HCT116 (cell line): ENCODE data around the gene R3HDM1. TPM values are rescaled to one million over a fixed set of nuclear protein-coding genes. Genes with fewer than 3 reads are reported as not detected.

Experiments
- ATAC-seq: fragments of 200-7000 bp; cut with Tn5 transposase; 2 replicates; pipeline ENCODE4 v1.9.1; 2020; ENCODE audit warnings: mild to moderate bottlenecking, moderate library complexity
- BruUV-seq: library from RNA; stranded (reverse); fragments of 400-500 nt; replicated peaks from 2 replicates; lab custom pipeline; 2021; lab: Mats Ljungman, UMichigan
- CTCF ChIA-PET: fragments of 300-600 bp; sonication (Branson Sonifier 250); formaldehyde crosslinking; loops from one replicate; lab custom pipeline; 2021; ENCODE audit warnings: antibody characterized with exemption; lab: Charles Lee
- POLR2A ChIA-PET: fragments of 300-600, 350-600 bp; sonication (Branson Sonifier 250); formaldehyde crosslinking; loops from one replicate; lab custom pipeline; 2021; ENCODE audit warnings: antibody characterized with exemption; lab: Charles Lee
- RAD21 ChIA-PET, 2 experiments: fragments of 300-600 bp; sonication (Branson Sonifier 250); formaldehyde crosslinking; loops; one replicate each; lab custom pipeline; 2023; ENCODE audit warnings: low total read pairs in 2 of 2; ENCODE audit not compliant: uncharacterized antibody in 2 of 2, unreplicated experiment in 2 of 2, low non-redundant PET in 1 of 2; lab: Charles Lee
- DNase-seq: peaks from one replicate; pipeline ENCODE4 v3.0.0-alpha.2; 2010; ENCODE audit warnings: low read depth, low spot score
- H2AFZ ChIP-seq: fragments of 200-600 bp; shearing (Covaris generic), sonication (generic); 2 replicates; pipeline ENCODE4 v1.6.1; 2017; ENCODE audit warnings: low read depth, mixed run types, mixed read lengths, antibody characterized with exemption, low read length; ENCODE audit not compliant: poor library complexity, severe bottlenecking
- H3K27ac ChIP-seq: 2 replicates; pipeline ENCODE4 v1.5.1; 2012; ENCODE audit warnings: low read depth, low read length
- H3K27me3 ChIP-seq: fragments of 200-600 bp; sonication (generic); 2 replicates; pipeline ENCODE4 v1.6.1; 2016; ENCODE audit warnings: mixed run types, low read length, mixed read lengths; ENCODE audit not compliant: insufficient read depth
- H3K36me3 ChIP-seq, 2 experiments: fragments of 200-500 bp in 1 of 2; fragments of 200-600 bp in 1 of 2; sonication (Bioruptor generic) in 1 of 2; sonication (generic) in 1 of 2; 2 replicates each; pipeline versions ENCODE4 v1.5.1 to v1.6.1; 2014 to 2016; ENCODE audit warnings: low read length in 2 of 2, inconsistent platforms in 1 of 2, mixed read lengths in 1 of 2, mixed run types in 1 of 2; ENCODE audit not compliant: insufficient read depth in 2 of 2, control insufficient read depth in 1 of 2
- H3K4me1 ChIP-seq, 2 experiments: fragments of 200-600 bp in 1 of 2; sonication (generic) in 1 of 2; 2 replicates each; pipeline versions ENCODE4 v1.5.1 to v1.6.1; 2012 to 2017; ENCODE audit warnings: low read length in 2 of 2, inconsistent platforms in 1 of 2, mild to moderate bottlenecking in 1 of 2, mixed read lengths in 1 of 2, mixed run types in 1 of 2, moderate library complexity in 1 of 2; ENCODE audit not compliant: insufficient read depth in 2 of 2, control insufficient read depth in 1 of 2
- H3K4me2 ChIP-seq: fragments of 200-600 bp; sonication (generic); 2 replicates; pipeline ENCODE4 v1.6.1; 2017; ENCODE audit warnings: mixed run types, low read length, mixed read lengths
- H3K4me3 ChIP-seq, 2 experiments: fragments of 200-600 bp in 1 of 2; sonication (generic) in 1 of 2; replicated peaks in 1 of 2; 2 replicates each; pipeline ENCODE4 v1.5.1; 2011 to 2016; ENCODE audit warnings: low read length in 2 of 2, control low read depth in 1 of 2, low read depth in 1 of 2, mild to moderate bottlenecking in 1 of 2, mixed read lengths in 1 of 2, mixed run types in 1 of 2
- H3K79me2 ChIP-seq: fragments of 200-600 bp; sonication (generic); 2 replicates; pipeline ENCODE4 v1.6.1; 2017; ENCODE audit warnings: mild to moderate bottlenecking, mixed run types, low read length, moderate library complexity, mixed read lengths; ENCODE audit not compliant: insufficient read depth
- H3K9ac ChIP-seq: fragments of 200-600 bp; sonication (generic); 2 replicates; pipeline ENCODE4 v1.6.1; 2016; ENCODE audit warnings: low read length, mixed read lengths
- H3K9me2 ChIP-seq: fragments of 200-600 bp; sonication (generic), shearing (Covaris generic); 2 replicates; pipeline ENCODE4 v1.6.1; 2017; ENCODE audit warnings: mixed run types, mild to moderate bottlenecking, moderate library complexity; ENCODE audit not compliant: insufficient read depth
- H3K9me3 ChIP-seq, 2 experiments: fragments of 200-500 bp in 1 of 2; fragments of 200-600 bp in 1 of 2; sonication (Bioruptor generic) in 1 of 2; sonication (generic) in 1 of 2; 2 replicates each; pipeline ENCODE4 v1.6.1; 2014 to 2017; ENCODE audit warnings: low read length in 2 of 2, mixed read lengths in 2 of 2, inconsistent platforms in 1 of 2, low read depth in 1 of 2, mild to moderate bottlenecking in 1 of 2, mixed run types in 1 of 2, moderate library complexity in 1 of 2; ENCODE audit not compliant: control insufficient read depth in 1 of 2, insufficient read depth in 1 of 2
- H4K20me1 ChIP-seq: fragments of 200-600 bp; sonication (generic), shearing (Covaris generic); 2 replicates; pipeline ENCODE4 v1.6.1; 2017; ENCODE audit warnings: mixed run types, mild to moderate bottlenecking, moderate library complexity; ENCODE audit not compliant: insufficient read depth
- CBX3 ChIP-seq: IDR thresholded peaks from 2 replicates; pipeline ENCODE4 v1.6.1; 2012; ENCODE audit warnings: low read depth
- CEBPB ChIP-seq: IDR thresholded peaks from 2 replicates; pipeline ENCODE4 v1.6.1; 2012; ENCODE audit warnings: low read depth
- CTCF ChIP-seq, 3 experiments: fragments of 200-600 bp in 1 of 3; sonication (generic) in 1 of 3; IDR thresholded peaks in 2 of 3; conservative IDR thresholded peaks in 1 of 3; 2 replicates each; pipeline ENCODE4 v1.5.1; 2012 to 2017; ENCODE audit warnings: low read depth in 2 of 3, low read length in 2 of 3, antibody characterized with exemption in 1 of 3, borderline replicate concordance in 1 of 3, control low read depth in 1 of 3, mild to moderate bottlenecking in 1 of 3, mixed read lengths in 1 of 3, mixed run types in 1 of 3, moderate library complexity in 1 of 3; ENCODE audit not compliant: insufficient read depth in 1 of 3
- ELF1 ChIP-seq: IDR thresholded peaks from 2 replicates; pipeline ENCODE4 v1.6.1; 2012; ENCODE audit warnings: low read depth, borderline replicate concordance
- MAX ChIP-seq: IDR thresholded peaks from 2 replicates; pipeline ENCODE4 v1.6.1; 2012
- RAD21 ChIP-seq: IDR thresholded peaks from 2 replicates; pipeline ENCODE4 v1.6.1; 2012; ENCODE audit warnings: low read depth, mild to moderate bottlenecking
- REST ChIP-seq: IDR thresholded peaks from 2 replicates; pipeline ENCODE4 v1.6.1; 2012; ENCODE audit warnings: low read depth
- SIN3A ChIP-seq: IDR thresholded peaks from 2 replicates; pipeline ENCODE4 v1.6.1; 2012; ENCODE audit warnings: low read depth
- SRF ChIP-seq: IDR thresholded peaks from 2 replicates; pipeline ENCODE4 v1.6.1; 2012; ENCODE audit warnings: low read depth
- ZBTB33 ChIP-seq: IDR thresholded peaks from 2 replicates; pipeline ENCODE4 v1.6.1; 2011; ENCODE audit warnings: mild to moderate bottlenecking, low read length, moderate library complexity; ENCODE audit not compliant: insufficient replicate concordance; ENCODE audit errors: extremely low read depth
- ZFX ChIP-seq: fragments of 450-650 bp; IDR thresholded peaks from 2 replicates; pipeline ENCODE4 v1.6.1; 2017
- intact Hi-C: fragments of 100-400 bp; cut with micrococcal nuclease; formaldehyde crosslinking; loops from 2 replicates; pipeline ENCODE4 v1.10.0; 2022
- total RNA-seq: library from RNA; stranded (reverse); gene quantifications from one replicate; pipeline ENCODE4 v1.2.1, GENCODE V29; 2021; ENCODE audit not compliant: unreplicated experiment

The R3HDM1 gene
- total RNA-seq, 1 experiment from 2014 or later = 43.1 TPM

- ChIA-PET RAD21 (no interaction called here), POLR2A (no interaction called here), CTCF (no interaction called here)
- Histone ChIP-seq H3K4me2 (no peak overlapping the region), H4K20me1 (no peaks in the 10 kb centered on the region; the same call in 1 of the 2 replicates), H3K9me2 (no peaks in the 10 kb centered on the region), H3K9me3 (no peaks in the 10 kb centered on the region), H2AFZ (no peak overlapping the region), H3K27ac (no peak overlapping the region)
- BruUV-seq = no TSS peak
- TF ChIP-seq CTCF (IDR thresholded peaks at IDR 0.05 in 2 of 3, conservative IDR thresholded peaks at IDR 0.05 in 1 of 3; ENCODE audit: borderline replicate concordance in 1 of 3, insufficient read depth in 1 of 3, low read depth in 2 of 3, low read length in 2 of 3) (no peak), CBX3 (no peak), REST (no peak), RAD21 (no peak), MAX (no peak), CEBPB (no peak), SRF (no peak), ELF1 (no peak), SIN3A (no peak), ZBTB33 (no peak), ZFX (no peak)
- TF ChIP-seq, all 23 proteins: peak for 0
- intact Hi-C loops = no loop called here
- no peak for DNase-seq
- no peaks in the 10 kb centered on the region for H3K27me3 ChIP-seq
- H3K4me3 ChIP-seq = no peak overlapping the region
- no peak overlapping the region for H3K9ac ChIP-seq
- no peak for ATAC-seq
- no peaks in the 10 kb centered on the region for H3K4me1 ChIP-seq
- peaks cover 27% of the 10 kb centered on the region for H3K79me2 ChIP-seq
- no peaks in the 10 kb centered on the region for H3K36me3 ChIP-seq
Observed at GRCh38 chr2:135582383-135582782, 51.1 kb downstream of the R3HDM1 start.
